GM23338 (cell line): Measurements from ENCODE around the gene ITGA4.

Experiments used
- CTCF ChIP-seq, 2 experiments: fragments of 200-600 bp in 1 of 2; sonication (generic) in 1 of 2; conservative IDR thresholded peaks; 2 replicates each; pipeline versions ENCODE4 v1.5.1 to v1.6.1; 2016 to 2017; ENCODE audit warnings: antibody characterized with exemption in 2 of 2, low read depth in 2 of 2, mild to moderate bottlenecking in 2 of 2, moderate library complexity in 1 of 2
- POLR2AphosphoS5 ChIP-seq: IDR thresholded peaks from 2 replicates; pipeline ENCODE4 v1.6.1; 2016; ENCODE audit warnings: antibody characterized with exemption, low read depth

- TF ChIP-seq CTCF (conservative IDR thresholded peaks at IDR 0.05; ENCODE audit: low read depth in 2 of 2): no peak
- TF ChIP-seq POLR2AphosphoS5: no peak
Observed at GRCh38 chr2:181520253-181520652, 63.1 kb downstream of the ITGA4 start.
